ENCODE measurements around the gene IFNL2.
"Not testable (repeated sequence)": the region's sequence is repeated elsewhere in the genome, so short reads cannot be mapped to it uniquely, and the experiment has no call there.

Gene IFNL2

DNA sequence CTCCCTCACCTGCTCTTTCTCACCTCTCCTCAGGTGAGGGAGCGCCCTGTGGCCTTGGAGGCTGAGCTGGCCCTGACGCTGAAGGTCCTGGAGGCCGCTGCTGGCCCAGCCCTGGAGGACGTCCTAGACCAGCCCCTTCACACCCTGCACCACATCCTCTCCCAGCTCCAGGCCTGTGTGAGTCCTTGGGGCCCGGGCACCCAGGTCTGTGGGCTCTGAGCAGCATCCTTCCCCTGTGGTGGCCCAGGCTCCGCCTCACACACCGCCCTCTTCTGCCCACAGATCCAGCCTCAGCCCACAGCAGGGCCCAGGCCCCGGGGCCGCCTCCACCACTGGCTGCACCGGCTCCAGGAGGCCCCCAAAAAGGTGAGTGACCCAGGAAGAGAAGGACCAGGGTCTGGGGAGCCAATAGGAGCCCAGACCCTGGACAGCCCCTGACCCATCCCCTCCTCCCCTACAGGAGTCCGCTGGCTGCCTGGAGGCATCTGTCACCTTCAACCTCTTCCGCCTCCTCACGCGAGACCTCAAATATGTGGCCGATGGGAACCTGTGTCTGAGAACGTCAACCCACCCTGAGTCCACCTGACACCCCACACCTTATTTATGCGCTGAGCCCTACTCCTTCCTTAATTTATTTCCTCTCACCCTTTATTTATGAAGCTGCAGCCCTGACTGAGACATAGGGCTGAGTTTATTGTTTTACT is 29.9 kb downstream of the IFNL2 start:
- DNase-seq: peak; percentile 44 to 49

DNA sequence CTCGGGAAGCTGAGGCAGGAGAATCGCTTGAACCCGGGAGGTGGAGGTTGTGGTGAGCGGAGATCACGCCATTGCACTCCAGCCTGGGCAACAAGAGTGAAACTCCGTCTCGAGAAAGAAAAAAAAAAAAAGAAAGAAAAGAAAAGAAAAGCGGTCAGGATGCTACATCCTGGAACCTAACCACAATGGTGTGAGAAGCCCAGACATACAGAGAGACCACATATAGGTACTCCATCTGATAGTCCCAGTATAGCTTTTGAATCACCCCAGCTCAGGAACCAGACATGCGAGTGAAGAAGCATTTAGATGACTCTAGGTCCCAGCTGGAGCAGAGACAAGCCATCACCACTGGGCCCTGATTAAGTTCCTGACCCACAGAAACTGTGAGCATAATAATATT is 31.2 kb downstream of the IFNL2 start:
- DNase-seq: no peak

DNA sequence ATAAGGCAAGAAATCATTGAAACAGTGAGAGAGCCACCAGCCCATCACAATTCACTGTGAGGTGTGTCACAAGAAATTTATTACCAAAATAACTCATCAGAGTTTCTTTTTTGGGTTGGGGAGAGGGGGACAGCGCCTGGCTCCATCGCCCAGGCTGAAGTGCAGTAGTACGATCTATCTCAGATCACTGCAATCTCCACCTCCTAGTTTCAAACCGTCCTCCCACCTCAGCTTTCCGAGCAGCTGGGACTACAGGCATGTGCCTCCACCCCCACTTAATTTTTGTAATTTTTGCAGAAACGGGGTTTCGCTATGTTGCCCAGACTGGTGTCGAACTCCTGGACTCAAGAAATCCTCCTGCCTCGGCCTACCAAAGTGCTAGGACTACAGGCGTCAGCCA is 31.6 kb downstream of the IFNL2 start:
- no peak for DNase-seq

DNA sequence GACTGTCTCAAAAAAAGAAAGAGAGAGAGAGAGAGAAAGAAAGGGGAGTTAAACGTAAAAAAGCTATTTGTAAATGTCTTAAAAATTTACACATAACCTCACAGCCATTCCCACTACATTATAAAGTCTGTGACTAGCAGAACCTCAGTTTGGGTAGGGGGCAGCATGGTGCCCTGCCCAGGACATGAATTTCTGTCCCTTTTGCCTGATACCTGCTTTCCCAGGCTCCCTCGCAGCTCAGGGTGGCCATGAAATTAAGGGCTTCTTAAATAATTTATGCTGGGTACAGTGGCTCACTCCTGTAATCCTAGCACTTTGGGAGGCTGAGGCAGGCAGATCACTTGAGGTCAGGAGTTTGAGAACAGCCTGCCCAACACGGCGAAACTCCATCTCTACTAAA is 32.8 kb downstream of the IFNL2 start:
- DNase-seq: no peak

DNA sequence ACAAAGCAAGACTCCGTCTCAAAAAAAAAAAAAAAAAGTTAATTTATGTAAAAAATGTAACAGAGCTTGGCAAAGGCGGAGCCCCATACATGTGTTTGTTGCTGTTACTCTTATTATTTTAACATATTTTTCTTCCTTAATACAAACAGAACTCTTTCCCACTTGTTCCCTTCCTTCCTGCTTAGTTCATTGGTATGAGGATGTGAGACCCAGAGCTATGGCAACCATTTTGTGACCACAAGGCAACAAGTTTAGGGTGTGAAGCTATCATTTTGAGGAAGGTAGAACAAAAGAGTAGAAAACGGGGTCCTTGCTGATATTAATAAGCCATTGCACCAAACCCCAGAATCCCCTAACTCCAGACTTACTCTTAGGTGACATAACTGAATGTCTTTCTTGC is 33.4 kb downstream of the IFNL2 start:
- DNase-seq: no peak

DNA sequence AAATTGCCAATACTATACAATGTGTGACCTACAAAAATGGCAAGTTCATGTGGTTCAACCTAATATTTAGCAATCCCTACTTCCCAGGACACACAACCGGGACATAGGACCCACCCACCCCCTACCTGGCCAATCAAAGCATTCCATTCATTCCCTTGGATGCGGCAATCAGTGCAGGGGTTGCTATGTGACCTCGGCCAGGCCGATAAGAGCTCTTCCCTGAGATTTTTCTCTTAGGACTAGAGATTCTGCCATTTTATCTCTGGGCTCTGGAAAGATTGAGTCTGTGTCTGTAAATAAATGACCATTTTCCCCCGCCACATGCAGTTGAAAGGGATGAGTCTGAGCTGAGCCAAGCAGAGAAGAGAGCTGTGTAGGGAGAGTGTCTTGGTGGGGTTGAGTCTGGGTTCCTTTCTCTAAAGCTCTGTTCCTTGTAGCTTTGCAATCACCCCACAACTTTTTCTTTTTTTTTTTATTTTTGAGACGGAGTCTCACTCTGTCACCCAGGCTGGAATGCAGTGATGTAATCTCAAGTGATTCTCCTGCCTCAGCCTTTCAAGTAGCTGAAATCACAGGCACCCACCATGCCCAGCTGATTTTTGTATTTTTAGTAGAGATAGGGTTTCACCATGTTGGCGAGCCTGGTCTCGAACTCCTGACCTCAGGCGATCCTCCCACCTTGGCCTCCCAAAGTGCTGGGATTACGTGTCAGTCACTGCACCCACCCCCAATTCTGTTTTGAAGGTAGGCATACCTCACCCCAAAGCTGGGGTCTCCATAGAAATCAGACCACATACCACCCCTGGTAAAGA is 35.4 kb downstream of the IFNL2 start:
- no peak for DNase-seq

DNA sequence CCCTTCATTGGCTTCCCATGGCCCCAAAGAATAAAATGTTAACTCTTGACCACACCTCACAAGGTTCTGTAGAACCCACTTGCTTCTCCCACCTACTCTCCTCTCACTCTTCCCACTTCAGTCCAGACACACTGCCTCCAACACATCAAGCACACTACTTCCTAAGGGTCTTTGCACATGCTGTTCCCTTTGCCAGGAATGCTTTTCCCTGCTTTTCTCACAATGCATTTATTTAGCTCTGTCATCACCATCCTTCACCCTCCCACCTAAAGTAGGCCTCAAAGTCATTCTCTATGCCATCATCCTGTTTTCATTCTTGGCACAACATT is 36.0 kb downstream of the IFNL2 start:
- DNase-seq: no peak

DNA sequence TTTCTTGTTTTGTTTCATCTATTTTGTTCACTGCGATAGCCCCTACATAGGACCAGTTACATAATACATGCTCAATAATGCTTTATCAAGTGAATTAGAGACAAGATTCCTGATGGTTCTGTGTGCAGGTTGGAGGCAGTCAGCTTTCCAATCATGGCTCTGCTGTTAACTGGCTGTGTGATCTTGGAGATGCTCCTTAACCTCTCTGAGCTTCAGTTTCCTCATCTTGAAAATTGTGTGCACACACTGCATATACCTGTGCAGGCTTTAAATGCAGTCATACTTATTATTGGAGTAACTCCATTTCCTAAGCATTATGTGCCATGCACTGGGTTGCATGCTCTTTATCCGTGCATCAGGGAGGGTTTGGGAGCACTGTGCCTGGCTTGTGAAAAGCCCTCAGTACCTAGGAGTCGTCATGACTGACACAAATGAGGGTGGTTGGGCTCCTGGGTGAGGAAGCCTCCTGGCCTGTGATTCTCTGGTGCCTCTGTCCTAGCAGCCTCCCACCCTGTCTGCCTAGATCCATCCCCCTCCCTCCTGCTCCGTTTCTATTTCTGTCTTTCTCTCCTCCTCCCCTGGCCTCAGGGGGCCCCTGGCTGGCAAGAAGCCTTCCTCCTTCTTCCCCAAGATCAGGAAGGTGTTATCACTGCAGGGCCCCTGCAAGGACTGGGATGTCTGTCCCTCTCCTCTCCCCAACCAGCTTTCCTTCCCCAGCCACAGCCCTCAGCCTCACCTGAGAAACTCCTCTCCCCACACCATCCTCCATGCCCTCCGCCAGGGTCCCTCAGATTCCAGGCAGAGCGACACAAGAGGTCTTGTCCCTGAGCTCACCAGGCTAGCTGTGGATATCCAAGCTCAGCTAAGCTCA is 36.7 kb downstream of the IFNL2 start:
- no peak for DNase-seq

DNA sequence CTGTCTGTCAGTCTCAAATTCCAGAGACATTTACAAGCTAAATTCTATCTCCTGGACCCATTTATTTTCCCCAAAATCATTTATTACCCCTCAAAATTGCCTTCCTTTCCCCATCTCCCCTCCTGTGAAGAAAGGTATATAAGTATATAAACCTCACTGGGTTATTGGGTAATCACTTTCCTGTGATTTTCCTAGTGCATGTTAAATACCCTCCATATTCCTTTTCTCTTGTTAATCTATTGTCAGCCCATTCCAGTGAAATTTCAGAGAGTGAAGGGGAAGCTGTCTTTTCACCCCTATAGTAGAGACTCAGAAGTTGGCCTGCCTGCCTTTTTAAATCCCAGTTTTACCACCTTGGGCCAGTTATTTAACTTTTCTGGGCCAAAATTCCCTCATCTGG is 37.9 kb downstream of the IFNL2 start:
- DNase-seq: no peak

DNA sequence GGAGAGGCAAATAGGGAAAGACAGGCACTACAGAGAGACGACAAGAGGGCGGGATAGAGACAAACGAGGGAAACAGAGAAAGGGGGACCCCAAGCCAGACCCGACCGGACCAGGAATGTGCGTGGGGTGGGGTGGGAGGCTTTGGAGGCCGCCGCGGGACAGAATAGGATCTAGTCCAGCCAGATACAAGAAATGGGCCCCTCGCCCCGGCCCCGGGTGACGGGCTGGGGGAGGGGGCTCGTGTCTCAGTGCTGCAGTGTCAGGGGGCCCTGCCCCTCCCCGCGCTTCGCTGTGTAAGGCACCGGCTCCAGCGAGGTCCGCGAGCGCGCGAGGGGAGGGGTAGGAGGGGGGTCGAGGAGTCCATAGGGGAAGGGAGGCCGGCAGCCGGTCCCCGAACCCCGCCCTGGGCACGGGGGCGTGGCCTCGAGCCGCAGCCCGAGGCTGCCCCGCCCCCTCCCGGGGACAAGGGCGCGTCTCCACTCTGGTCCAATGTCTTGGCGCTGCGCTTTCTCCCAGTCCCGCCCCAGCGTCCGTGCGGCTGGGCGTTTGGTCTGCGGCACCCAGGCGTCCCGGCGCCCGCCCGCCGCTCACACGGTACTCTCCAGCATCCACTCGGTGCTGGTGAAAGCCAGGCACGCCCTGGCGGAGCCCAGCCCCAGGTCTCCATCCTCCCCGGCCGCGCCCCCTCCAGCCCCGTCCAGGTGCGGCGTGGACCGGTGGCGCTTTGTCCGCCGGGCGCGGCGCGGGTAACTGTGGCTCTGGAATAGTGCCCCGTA is 39.0 kb downstream of the IFNL2 start:
- no peak for DNase-seq

DNA sequence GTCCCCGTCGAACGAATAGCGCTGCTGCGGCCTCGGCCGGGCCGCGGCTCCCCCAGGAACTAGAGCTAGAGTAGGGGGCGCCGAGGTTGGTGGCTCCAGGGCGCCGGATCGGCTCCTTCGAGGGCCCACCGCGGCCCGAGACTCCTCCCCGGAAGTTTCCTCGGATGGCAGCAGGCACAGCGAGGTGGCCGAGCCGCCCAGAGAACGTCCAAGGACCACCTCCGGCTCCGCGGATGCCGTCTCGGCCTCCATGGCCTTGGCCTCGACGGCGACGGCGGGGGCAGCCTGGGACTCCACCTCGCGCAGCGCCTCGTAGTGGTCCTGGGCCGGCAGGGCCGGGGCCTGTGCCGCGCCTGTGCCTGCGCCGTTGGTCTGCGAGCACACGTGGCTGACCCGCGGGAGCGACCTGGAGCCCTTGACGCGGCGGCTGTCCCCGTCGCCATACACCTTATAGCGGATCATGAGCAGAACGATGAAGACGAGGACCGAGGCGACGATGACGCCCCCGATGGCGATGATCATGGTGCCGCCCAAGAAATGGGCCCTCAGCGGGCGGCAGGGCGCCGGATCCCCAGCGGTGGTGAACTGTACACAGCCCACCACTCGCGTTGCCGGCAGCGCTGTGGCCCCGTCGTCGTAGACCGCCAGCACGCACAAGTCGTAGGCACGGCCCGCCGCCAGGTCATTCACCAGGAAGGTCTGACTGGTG is 39.8 kb downstream of the IFNL2 start:
- DNase-seq: no peak

DNA sequence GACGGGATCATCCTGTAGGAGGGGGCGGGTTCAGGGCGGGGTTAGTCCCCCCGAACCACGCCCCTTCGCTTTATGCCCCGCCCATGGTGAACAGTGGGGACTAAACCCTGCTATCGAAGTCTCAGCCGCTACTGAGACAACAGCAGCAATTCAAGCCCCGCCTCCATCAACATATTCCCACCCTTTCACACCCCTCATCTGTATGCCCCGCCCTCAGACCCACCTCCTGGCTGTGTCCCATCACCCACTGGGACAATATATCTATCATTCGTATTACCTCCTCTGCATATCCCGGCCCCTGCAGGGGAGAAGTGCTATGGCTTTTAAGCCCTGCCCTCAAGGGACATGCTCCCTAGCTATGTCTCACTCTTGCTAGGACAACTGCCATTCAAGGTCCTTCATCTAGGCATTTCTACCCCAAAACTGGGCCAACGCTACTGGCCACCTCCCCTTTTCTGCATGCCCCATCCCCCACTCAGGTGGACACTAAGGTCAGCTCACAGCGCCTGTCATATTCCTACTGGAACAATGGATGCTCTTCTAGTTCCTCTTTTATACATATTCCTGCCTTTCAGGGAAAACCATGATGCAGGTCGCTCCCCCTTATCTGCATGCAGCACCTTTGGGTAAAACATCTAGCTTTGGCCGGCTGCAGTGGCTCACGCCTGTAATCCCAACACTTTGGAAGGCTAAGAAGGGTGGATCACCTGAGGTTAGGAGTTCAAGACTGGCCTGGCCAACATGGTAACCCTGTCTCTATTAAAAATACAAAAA is 40.5 kb downstream of the IFNL2 start:
- DNase-seq: no peak

DNA sequence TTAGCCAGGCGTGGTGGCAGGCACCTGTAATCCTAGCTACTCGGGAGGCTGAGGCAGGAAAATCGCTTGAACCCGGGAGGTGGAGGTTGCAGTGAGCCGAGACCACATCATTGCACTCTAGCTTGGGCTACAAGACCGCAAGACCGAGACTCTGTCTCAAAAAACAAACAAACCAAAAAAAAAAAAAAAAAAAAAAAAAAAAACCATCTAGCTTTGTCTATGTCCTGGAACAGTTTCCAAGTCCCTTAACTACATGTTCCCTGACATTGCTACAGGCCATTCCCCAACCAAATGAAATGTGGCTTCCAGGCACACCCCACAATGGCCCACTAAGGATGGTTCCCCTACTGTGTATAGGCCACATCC is 41.1 kb downstream of the IFNL2 start:
- DNase-seq: not testable (repeated sequence)

DNA sequence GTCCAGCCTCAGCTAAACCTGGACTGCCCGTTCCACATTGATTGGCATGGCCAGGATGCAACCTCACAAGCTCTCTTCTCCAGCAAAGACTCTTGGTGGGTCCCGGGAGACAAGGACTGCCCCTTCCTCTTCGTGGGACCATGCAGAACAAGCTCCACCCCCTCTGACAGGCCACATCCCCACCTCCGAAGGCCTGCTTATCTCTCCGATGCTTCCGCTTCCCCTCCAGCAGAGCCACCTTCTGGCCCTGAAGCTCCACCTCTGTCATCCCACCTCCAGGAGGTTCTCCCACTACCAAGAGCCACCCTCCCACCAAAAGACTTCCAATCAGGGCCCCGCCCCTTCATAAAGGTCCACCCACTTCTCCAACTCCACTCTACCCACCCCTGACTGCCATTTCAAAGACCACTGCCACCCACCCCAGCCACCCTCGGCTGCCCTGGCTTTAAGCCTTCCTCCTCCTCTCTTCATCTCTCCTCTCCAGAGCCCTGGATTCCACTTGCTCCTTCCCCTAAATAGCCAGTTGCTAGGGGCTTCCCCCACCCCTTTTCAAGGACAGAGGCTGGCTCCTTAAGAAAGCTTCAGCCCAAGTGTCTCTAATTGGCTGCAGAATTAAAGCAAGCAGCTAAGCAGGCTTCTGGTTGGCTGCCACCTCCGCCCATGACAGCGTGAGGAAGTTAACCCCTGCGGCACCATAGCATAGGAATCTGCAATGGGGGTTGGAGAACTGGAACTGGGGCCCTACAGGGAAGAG is 42.5 kb downstream of the IFNL2 start:
- no peak for DNase-seq

DNA sequence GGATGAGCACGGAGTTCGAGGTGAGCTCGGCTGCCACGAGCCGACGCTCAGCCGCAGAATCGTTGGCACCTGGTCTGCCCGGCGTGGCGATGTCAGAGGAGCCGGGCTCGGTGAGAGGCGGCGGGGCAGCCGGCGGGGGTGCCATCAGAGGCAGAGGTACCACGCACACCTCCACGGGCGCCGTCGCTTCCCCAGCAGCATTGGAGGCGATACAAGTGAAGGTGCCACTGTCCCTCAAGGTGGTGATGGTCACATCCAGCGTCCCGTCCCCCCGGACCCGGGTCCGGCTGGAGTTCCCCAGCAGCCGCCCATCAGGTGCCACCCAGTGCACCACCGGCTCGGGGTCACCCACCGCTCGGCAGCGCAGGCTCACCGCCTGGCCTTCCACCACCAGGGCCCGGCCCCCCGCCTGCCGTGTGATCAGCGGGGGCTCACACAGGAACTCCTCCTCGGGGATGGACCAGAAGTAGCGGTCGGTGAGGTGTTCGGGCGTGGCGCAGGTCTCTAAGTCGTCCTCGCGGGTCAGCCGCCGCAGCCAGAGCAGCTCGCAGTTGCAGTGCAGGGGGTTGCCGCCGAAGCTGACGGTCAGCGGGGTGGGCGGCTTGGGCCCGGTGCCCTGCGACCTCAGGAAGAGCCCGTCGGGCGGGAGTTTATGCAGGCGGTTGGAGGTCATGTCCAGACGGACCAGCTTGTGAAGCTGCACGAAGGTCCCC is 46.0 kb downstream of the IFNL2 start:
- no peak for DNase-seq

DNA sequence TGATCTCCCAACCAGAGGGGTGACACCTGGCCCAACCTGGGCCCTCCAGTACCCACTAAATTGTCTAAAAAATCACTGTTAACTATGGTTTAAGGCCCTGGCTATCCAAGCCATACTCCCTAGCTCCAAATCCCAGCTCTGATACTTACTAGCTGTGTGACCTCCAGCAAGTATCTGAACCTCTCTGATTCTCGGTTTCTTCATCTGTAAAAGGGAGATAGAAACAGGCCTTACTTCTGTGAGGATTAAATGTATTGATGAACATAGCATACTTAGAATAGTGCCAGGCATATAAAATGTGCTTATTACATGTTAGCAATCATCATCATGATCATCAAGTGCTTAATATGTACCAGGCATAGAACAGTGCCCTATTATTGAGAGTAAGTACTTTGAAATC is 47.7 kb downstream of the IFNL2 start:
- DNase-seq: no peak

DNA sequence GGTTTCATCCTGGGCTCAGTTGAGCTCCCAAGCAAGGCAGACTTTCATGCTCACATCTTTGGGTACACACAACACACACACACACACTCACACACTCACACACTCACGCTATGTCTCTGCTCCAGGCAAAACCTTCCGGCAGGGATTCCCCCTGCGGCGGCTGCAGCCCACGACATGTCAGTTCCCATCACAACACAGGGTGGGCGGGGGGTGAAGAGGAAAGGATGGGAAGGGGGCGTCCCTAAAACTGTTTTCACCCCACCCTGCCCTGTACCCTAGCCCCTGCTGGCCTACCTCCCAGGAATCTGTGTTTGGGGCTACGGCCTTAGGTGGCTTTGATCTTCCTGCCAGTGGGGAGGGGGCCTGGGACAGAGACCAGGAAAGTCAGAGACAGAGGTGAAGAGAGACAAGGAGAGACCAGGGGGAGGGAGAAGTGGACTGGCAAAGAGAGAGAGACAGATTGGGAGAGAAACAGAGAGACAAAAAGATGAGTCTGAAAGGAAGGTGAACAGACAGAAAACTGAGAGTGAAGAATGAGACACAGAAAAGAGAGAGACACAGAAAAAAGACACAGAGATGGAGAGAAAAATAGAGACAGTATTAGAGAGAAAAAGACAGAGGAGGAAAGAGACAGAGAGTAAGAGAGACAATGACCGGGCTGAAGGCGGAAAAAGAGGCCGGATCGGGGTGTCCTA is 48.6 kb downstream of the IFNL2 start:
- DNase-seq: no peak

DNA sequence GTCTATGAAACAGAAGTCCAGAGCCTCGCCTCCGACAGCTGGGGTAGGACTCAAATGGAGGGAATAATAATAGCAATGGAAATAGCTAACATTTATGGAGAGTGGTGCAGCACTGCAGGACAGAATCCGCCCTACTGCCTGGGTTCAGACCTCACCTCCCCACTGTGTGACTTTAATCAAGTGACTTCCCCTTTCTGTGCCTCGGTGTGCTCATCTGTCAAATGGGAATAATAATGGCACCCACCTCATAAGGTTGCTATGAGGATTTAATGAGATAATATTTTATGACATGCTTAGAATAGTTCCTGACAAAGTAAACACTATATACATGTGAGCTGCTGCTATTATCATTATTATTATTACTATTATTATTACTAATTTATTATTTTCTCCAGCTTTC is 49.3 kb downstream of the IFNL2 start:
- no peak for DNase-seq

DNA sequence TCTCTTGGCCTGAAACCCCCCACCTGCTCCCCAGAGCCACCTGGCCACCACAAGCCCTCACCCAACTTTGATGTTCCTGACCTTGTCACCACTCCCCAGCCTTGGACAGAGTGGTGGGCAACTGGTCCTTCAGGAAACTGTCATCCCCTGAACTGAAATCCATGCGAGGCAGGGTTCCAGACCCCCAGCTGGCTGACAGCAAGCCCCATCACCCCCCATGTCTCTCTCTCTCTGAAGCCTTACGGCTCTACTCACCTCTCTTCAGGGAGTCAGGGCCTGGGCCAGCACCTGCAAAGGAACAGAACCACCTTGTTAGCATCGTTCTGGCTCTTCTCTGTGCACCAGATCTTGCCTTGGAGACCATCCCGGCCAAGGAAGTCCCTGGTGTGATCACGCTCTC is 49.9 kb downstream of the IFNL2 start:
- DNase-seq: no peak

DNA sequence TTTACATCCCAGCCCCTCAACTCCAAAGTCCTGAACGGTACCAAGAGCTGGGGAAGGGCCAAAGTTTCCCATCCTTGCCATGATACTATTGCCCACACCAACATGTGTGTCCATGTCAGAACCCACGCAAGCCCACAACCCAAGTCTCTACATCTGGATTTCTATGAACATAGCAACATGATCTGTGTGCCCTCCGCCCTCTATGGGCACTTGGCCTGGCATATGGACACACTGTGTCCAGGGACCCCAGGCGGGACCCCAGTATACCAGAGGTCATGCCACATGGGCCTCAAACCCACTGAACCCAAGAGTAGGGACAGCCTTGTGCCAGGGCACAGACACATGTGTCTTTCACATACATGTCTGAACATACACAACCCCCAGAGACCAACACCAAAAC is 50.5 kb downstream of the IFNL2 start:
- DNase-seq: no peak
